HG03060 (cell line): ENCODE results near the gene LRMDA.
"Not testable (repeated sequence)": the region's sequence is repeated elsewhere in the genome, so short reads cannot be mapped to it uniquely, and the experiment has no call there.

Source experiments
- ATAC-seq: cut with Tn5 transposase; IDR thresholded peaks from one replicate; pipeline ENCODE4 v1.9.1; 2021; ENCODE audit warnings: low read depth, moderate number of reproducible peaks; ENCODE audit not compliant: unreplicated experiment

LRMDA gene

DNA sequence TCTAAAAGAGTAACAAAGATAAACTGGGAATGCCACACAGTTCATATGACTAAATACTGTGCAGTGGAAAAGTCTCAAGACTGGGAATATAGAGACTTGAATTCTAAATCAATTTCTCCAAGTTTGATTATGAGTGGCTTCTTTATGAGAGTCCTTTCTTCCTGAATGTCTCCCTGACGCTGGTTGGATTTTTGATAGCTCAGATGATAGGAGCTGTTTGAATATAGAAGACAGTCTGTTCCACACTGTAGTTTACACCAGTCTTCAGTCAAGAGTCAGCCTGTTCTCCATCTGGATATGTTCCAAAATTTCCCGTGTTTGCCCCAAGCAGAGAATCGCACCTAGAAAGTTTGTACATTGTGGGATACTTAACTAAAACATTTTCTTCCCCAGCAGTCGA lies 173.7 kb downstream of the LRMDA start:
- ATAC-seq = no peak

DNA sequence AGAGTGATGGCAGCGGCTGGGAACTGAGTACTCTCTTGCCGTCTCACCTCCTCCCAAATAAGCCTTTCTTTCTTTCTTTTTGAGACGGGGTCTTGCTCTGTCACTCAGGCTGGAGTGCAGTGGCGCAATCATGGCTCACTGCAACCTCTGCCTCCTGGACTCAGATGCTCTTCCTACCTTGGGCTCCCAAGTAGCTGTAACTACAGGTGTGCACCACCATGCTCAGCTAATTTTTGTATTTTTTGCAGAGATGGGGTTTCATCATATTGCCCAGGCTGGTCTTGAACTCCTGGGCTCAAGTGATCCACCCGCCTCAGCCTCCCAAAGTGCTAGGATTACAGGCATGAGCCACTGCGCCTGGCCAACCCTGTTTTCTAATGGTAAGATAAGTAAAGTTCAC lies 174.4 kb downstream of the LRMDA start:
- ATAC-seq = not testable (repeated sequence)

DNA sequence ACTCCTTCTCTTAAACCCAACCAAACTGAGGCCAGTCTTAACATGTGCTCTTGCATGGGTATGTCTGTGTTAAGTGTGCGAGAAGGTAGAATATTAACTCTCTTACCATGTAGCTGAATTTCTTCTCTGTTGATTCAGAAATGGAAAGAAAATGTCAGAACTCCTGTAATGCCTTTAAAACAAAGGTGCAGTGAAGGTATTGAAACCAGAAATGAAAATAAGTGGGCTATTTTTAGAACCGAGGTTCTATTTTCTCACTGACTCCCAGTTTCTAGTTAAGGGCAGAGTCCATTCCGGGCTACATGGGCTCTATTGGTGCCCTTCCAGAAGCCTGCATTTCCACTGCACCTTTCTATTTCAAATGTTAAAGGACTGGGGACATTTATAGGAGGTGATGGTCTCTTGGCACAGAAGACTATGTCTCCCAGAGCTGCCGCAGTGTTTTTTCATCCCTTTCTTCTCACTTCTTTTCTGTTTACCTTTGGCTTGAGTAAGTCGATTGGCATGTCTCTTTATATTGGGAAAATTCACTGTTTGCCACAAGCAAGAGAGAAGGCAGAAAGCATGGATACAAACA lies 174.9 kb downstream of the LRMDA start:
- peak; percentile 38 for ATAC-seq

DNA sequence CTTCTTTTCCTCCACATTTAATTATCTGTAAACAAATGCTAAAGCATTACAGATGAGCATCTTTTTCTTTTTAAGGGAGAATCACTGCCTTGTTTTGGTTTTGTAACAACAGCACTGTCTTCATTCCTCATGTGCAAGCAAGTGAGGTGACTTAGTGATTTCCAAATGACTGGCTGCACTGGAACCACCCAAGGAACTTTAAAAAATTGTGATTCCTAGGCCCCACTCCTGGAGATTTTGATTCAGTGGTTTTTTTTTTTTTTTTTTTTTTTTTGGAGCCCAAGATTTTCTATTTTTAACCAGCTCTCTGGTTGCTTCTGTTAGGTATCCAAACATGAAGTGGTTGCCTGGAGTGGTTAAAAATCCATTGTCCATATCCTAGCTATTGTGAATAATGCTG lies 176.2 kb downstream of the LRMDA start:
- no peak for ATAC-seq

DNA sequence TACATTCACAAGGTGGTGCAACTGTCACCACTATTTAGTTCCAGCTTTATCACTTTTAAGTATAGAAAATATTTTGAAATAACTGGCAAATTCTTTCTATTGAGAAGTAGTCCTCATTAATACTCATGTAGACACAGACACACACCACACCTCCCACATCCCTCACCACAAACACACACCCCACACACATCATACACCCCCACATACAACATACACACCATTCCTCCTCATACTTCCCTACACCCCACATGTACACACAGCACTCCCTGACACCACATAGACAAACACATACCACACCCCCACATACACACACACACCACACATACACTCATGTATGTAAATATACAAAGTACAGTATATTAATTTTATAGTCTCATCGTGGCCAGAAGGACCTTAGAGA lies 178.8 kb downstream of the LRMDA start:
- no peak for ATAC-seq

DNA sequence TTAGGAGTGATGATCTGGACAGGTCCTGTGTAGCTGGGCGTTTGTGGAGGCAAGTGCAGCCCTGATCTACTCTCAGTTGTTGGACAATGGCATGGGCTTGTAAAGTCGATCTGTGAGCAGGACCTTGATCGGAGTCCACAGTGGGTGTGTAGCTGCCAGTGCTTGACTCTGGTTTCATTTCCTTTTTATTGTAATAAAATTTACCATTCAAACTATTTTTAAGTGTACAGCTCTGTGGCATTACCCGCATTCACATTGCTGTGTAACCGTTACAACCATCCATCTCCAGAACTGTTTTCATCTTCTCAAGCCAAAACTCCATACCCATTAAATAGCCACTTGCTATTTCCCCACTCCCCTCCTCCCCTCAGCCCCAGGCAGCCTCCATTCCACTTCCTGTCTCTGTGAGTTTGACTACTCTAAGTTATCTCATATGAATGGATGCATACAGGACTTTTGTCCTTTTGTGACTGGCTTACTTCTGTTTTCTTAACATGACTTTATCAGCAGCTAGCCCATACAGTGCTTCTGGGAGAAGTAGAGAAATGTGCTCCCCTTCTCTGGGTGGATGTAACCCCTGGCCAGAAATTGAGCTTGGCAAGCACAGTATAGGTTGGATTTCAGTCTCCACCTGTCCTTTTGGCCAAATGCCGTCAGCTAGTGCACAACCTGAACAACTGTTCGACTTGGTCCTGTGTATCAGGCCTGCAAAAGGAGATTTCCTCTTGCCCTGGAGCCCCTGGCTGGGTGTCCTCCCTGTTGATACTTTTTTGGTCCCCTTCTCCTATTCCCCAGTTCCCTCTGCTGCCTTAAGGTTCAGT lies 180.0 kb downstream of the LRMDA start:
- no peak for ATAC-seq

DNA sequence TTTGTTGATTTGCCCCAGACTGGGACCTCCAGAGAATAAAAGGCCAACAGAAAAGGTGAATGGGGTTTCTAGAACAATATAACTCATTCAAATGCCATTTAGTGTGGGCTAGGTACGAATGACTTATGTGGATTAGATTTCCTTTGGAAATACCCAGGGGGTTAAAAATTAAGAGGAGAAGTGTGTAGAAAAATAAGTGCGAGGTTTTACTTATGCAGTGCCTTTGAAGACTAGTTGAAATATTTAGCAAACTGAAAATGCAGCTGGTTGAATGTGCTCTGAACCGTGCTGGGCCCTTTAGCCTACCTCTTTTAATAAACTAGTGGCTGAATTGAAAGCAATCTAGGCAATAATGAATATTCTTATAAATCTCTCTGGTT lies 180.6 kb downstream of the LRMDA start:
- no peak for ATAC-seq

DNA sequence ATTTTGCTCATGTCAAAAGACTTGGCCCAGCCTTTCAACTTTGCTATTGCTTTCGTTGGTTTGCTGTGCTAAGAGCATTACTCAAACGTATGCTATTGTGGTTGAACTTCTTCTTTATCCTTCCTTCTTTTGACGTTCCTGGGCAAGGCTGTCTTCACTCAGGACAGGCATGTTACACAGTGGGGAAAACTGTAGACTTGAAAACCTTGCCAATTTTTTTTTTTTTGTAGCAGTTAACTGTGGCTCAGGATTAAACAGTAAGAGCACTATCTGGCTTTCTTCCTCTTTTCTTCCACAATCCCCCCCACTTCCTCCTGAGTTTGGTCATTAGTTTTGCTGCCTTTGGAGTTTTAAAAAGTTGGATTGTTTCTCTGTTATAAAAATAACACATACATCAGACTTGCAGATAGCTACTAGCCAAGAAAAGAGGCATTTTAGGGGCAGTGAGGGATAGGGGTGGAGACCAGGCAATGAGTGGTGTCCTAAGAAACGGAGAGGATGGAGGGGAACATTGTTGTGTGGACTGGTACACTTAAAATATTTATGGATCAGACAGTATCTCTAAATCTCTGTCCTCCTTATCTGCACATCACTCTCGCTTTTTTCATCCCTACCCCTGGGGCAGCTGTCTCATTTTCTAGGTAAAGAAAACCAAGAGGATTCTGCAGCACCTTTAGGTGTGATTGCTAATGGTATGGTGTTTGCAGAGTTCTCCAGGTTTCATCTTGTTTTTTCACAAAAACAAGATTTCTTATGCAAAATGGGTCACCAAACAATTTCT lies 181.7 kb downstream of the LRMDA start:
- no peak for ATAC-seq

DNA sequence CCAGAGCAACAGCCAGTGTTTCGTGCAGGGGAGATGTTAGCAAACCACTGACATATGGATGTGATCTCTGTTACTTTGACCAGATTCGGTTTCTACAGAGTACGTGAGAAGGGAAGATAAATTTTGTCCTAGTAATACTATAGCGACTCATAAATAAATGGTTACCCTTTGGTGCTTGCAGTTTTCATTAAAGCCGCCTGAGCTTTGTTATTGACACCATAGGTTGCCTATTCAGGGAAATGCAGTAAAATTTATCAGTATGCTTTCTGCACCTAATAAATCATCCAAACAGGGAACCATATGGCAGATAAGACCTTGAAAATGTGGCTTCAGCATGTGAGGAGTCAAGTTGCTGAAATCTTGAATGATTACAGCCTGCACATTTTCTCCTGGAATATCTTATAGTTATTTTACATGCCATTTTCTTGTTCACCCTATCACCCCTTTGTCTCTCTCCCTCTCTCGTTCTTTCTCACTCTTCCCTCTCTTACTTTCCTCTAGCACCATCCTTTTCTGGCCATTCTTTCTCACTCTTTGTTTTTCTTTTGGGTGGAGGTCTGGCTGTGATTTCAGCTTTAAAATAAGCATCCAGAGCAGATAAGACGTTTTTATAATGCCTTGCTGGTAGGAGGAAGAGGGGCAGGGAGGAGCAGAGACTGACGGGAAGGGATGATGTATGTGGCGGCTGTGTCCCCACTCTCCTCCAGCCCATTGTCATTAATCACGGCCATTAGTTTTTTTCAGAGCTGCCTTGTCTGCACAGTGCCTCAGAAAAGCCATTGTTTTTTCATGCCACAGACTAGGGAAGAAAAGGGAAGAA lies 182.5 kb downstream of the LRMDA start:
- no peak for ATAC-seq

DNA sequence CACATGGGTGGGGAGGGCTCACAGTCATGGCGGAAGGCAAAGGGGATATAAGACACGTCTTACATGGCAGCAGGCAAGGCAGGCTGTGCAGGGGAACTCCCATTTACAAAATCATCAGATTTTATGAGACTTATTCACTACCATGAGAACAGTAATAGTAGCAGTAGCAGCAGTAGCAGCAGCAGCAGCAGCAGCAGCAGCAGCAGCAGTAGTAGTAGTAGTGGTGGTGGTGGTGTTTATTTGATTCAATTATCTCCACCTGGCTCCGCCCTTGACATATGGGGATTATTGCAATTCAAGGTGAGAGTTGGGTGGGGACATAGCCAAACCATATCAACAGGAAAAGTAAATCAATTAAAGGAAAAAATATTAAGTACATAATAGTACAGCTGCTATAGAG lies 184.7 kb downstream of the LRMDA start:
- ATAC-seq = no peak

DNA sequence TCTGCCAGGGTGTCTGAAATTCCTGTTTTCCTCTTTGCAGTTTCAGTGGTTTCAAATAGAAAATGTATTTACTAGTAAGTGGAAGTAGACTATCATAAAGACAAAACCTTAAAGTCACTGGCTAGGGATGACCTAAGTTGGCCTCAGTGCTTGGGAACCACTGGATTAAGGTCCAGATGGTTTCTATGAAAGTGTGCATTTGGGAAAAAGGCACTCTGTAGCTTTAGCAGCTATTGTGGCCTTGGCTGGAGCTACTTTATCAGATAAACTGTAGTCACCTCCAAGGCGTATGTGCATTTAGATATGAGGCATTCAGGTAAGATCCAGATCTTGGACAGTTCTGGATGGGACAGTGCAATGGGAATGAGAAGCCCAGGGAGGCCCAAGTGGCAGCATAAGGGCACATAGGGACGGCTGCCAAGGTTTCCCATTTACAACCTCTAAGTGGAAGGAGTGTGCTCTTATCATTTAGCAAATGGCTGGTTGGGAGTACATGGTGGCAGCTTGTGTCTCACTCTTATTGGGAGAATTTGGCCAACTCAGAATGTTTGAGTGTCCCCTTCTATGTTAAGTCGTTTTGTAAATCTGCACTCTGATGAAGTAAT lies 185.6 kb downstream of the LRMDA start:
- no peak for ATAC-seq

DNA sequence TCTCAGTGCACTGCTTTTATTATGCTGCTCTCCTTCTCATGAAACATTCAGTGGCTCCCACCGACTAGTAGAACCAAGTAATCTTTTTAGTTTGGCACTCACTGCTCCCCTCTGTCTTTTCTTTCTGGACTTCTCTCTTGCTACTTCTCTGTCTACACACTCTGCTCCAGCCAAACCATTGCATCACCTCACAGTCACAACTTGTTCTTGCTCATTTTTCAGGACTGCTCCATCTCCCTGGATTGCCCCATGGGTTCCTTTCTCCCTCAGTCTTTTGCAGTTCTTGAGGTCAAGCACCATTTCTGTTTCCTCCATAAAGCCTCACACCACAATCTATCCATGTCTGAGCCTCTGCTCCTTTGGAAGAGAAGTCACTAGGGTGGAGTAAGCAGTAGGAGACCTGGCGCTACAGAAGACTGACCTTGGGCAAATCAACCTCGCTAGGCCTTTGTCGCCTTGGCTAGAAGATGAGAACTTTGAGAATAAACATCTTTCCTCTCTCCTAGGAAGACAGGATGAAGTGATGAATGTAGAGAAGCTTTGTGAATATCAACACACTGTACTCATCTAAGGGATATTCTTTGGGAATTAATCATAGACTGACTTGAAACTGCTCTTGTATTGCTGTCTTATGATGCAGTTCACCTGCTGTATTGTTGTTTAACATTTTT lies 186.2 kb downstream of the LRMDA start:
- no peak for ATAC-seq

DNA sequence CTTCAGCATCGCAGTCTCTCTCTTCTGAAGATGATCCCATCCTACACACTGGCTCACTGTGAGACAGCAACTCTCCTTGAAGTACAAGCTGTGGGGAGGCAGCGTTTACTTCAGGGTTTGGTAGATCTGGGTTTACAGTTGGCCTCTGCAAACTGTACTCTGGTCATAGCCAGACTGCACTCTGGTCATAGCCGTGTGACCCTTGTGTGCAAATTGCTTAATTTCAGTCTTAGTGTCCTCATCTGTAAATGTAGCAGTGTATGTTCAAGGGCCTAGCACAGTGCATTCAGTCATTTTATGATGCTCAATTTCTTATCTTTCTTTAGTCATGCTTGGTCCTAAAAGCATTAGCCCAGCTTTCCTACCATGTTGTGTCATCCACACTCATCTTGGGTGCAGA lies 188.2 kb downstream of the LRMDA start:
- ATAC-seq = no peak

DNA sequence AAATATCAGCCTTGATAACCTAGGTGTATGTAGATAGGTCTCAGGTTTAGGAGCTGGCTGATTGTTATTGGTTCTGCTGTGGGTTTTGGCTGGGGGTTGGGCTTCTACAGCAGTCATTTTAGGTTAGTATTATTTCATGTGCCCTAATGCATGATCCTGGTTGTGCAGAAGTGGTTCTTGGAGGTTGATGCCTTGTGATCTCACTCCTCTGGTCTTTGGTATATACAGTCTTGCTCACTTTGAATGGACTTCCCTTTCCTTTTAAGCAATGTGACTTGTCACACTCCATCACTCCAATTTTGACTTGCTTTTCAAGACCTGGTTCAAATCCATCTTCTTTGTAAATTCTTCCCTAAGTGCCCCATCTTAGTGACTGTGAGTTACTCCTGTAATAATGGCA lies 188.9 kb downstream of the LRMDA start:
- no peak for ATAC-seq

DNA sequence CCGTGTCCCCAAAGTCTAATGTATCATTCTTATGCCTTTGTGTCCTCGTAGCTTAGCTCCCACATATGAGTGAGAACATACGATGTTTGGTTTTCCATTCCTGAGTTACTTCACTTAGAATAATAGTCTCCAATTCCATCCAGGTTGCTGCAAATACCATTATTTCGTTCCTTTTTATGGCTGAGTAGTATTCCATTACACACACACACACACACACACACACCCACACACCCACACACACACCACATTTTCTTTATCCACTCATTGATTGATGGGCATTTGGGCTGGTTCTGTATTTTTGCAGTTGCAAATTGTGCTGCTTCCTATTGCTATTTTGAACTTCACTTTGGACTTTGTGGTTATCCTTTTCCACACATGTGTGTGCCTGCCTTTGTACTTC lies 189.6 kb downstream of the LRMDA start:
- not testable (repeated sequence) for ATAC-seq

DNA sequence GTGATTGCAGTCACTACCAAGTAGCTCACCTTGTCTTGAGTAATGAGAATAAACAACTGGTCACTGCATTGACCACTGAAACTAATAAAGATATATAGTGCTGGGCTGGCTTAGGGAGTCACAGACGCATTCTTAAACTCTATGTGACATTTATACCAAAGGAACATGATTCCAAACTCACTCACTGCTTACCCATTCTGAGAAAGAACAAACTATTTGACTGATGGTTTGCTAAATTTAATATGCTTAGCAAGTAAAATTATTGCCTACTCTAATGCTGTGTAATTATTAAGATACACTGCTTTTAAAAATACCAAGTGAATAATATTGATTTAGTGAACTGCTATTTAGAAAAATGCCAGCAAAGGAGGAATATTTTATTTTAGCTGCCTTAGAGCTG lies 191.1 kb downstream of the LRMDA start:
- ATAC-seq = no peak

DNA sequence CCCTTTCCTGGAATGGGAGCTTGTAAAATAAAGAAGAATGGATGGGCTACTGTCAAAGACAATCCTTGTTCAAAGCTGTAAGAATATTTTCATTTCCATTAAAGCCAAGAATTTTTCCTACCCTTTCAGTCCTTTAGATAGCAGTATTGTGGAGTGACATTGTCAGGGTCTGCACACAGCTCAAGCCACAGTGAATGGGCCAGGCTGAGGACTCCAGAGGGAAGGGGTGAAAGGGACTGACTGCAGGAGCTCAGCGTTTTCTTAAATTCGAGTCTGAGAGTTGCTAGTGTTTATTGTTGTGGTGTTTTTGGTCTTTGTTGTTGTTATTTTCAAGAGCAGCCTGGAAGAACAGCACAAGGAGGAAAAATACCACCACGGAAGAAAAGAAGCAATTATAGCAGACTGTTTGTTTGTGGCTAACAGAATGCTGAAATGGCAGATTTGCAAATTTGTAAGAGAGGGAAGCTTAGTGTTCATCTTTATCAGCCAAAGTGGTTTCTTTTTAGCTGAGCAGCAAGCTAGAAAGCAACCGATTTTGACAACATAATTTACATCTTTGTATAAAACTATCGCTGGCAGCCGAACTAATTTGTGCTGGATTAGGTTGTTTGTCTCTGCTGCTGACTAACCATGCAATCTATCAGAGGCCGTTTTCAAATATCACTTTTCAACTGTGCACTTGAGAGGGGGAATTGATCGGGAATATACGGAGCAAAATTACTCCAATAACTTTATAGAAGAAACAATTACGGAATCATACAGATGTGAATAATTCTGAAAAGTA lies 192.1 kb downstream of the LRMDA start:
- ATAC-seq = no peak

DNA sequence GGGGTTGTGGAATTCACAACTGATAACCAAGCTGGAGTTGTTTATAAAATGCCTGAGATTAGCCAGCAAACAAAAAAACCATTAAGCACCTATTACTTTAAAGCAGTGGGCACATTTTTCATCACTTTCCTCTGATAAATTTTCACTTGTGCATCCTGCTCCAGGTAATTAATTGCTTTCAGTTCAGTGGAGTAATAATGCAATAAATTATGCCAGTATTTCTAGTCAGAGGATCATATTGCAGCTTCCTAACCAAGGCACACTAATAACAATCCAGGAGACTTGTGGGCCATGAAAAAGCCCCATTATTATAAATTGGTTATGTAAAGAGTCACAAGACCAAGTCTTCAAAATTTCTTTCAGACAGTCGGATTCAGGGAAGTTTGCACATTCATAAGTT lies 193.2 kb downstream of the LRMDA start:
- ATAC-seq = no peak

DNA sequence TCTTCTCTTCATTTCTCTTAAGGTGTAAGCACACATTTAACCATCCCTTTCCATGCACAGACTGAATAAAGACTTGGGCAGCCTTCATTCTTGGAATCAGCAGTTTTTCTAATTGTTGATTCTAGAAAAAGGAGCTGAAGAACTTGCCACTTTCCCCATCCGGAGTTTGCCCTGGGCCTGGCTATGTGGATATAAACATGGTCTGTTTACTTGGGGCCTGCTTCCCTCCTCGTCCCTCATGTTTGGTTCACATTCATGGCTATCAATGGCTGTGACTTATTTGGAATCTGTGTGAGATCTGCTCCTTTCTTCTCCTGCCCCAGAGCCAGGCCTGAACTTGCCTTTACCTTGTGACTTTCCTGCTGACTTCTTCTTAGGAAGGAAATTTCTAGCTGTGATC lies 199.3 kb downstream of the LRMDA start:
- no peak for ATAC-seq
